Activated CD8-positive, alpha-beta memory T cell treated with anti-CD3 and anti-CD28 coated beads, Interleukin-2, amount 50 U/mL, for 48 hours (primary cell): ENCODE data around the gene LDB3.
A peak's percentile ranks its signal among the peaks of the same experiment; 100 is the strongest.

Experiments used
- DNase-seq: peaks from one replicate; pipeline ENCODE4 v3.0.0-alpha.2; 2020

Gene LDB3

DNA sequence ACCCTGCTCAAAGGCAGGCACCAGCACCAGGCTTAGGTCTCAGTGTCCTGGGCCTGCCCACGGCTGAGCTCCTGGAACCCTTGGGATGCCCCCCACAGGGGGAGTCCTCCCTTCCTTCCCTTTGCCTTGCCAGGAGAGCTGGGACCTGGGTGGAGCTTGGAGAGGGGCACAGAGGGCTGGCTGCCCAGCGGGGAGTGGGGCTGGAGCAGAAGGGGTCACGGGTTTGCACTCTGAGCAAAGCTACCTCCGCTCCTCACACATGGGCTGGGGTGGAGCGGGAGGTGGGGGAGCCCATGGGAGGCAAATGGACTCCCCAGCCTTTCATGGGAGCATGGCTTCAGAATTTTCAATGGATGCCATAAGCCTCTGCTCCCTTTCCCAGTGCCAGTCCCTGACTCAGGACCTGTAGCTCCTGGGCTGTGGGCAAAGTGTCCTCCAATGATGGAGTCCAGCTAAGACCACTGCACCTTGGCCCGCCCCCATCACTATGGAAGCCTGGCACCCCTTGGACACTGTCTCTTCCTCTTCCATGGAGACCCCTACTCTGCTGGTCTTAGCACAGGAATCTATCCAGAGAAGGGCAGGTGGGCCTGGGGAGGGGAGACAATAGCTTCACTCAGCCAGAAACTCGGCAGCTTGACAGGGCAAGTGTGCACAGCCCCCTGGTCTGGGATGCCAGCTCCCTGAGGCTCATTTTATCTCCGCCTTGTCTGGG, 39.9 kb downstream of the LDB3 start:
- DNase-seq = no peak

DNA sequence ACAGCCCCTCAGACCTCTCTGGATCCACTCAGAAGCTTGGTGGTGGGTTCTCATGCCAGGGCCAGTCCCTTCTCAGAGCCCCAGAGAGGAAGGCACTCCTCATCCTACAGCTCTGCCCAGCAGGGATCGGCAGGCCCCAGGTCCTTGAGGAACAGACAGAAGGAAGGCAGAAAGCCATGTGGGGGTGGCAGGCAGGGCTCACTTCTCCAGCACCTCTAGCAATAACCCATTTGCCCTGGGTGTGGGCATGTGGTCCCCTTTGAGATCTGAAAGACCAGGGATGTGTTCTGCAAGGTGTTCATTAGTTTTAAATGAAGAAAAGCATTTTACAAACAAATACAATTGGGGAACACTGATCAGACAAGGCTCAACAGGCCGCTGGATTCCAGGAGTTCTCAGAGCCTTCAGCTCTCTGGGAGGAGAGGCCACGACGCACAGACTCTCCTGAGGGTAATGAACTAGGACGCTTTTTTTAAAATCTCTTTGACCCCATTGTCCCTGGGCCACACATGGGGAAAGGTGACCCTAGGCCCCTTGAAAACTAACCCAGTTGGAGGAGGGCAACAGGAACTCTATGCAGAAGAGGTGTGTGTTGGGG, 40.6 kb downstream of the LDB3 start:
- DNase-seq = no peak

DNA sequence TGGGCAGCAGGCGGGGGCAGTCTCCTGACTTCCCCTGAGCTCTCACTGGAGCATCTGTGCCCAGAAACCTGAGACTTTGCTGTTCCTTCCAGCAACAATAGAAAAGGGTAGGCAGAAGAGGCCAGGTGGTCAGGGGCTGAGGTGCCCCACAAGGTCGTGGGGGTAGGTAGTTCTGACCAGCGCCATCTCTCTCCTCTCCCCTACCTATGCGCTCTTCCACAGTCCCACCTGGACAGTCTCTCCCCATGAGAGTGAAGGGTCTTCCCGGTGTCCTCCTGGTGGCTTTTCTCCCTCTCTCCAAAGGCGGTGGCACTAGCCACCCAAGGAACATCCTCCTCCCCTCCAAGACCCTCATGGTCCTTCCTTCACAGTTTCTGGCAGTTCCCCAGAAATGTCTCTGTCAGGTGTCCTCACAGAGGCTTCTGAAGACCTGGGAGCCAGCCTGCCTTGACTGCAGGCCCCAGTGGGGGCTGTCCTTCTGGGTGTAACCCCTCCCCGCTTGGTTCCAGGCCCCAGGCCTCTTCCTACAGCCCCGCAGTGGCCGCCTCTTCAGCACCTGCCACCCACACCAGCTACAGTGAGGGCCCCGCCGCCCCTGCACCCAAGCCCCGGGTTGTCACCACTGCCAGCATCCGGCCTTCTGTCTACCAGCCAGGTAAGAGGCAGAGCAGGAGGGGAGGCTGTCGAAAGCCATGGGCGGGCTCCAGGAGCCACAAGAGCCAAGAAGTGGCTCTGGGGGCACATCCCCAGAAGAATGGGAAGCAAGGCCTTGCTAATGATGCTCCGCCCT, 41.3 kb downstream of the LDB3 start:
- DNase-seq = no peak

DNA sequence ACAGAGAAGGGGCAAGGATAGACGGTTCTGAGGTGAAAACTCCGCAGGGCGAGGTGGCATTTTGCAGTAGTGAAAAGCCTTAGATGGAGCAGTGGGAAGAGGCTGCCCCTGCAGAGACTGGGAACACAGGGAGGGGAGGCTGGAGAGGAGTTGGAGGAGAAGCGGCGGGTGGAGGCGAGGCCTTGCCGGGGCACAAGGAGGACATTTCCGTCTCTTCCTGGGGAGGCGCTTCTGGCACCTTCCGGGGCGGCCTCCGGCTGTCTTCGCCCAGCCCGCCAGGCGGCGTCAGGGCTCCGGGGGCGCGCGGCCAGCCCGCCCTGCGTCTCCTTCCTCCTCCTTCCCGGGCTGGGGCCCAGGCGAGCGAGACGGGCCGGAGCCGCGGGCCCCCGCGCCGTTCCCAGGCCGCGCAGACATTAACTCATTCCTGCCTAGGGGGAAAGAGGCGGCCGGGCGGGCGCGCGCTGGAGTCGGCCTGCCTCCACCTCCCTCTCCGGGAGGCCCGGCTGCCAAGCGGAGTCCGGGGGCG, 42.7 kb downstream of the LDB3 start:
- peak; percentile 90 for DNase-seq

DNA sequence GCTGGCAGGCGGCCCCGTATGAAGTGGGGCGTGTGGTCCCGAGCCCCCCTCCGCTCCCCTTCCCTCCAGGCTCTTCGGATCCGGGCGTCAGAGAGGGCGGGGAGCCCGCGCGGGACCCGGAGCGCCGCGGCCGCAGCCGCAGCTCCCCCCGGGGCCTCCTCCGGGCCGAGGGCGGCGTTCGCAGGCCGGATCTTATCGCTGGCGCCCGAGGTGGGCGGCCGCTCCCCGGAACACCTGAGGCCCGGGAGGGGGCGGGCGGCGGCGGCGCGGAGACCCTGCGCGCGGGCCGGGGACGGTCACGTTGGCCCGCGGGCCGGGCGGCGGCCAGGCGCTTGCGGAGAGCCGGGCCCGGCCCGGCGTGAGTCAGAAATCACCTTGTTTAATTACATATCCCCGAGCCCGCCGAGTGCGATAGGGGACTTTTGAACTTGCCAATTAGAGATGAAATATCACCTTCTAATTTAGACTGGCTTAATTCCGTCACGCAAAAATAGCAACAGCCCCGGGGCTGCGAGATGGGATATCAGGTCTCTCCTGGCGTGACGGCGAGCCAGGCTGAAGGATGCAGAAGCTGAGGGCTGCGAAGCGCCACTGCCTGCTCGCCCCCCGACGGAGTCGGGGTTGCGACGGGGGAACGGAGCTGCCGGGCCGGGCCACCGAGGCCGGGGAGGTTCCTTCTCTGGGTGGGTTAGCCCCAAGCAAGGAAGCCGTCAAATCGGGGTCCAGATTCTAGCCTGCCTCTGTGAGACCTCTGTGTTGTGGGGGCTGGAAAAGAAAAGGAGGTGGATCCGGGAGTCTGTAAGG, 43.4 kb downstream of the LDB3 start:
- DNase-seq = peak; percentile 76

DNA sequence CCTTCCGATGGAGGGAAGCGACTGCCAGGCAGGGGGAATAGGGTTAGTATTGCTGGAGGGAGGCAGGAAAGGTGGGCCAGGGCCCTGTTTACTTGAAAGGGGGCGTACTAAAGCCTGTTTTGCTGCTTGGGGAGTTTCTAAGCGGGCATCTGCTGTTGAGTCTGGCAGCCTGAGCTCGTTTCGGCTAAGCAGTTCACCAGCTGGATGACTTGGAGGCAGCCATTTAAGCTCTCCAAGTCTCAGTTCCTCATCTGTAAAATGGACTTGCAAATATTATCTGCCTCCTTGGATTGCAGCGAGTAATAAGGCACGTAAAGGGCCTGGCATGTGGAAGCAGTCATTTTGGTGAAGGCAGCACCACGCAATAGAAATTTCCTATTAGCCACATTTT, 44.0 kb downstream of the LDB3 start:
- DNase-seq = no peak

DNA sequence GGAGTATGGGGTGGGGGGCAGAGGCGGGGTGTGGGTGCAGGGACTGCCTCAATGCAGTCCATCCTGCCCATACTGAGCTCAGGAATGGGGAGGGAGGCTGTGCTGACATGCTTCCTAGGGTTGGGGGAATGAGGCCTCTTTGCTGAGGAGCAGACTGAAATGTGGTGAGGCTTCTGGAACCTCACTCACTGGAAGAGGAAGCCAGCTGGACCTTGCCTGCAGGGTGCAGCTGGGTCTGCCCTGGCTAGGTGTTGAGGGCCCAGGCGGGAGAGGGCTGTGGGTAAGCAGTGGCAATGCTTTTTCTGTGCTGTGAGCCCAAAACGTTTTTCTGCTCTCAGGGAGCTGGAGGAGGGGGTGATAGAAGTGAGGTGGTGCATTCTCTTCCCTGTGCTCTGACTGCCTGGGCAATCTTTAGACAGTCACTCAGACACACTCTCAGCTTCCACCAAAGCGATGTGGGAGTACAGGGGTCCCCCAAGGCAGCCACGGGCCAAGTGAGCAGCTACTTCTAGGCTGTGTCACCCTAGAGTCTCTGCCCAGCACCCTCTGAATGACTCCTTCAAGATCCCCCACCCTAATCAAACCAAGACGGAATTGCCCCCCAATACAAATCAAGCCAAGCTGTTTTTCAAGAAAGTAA, 47.0 kb downstream of the LDB3 start:
- no peak for DNase-seq

DNA sequence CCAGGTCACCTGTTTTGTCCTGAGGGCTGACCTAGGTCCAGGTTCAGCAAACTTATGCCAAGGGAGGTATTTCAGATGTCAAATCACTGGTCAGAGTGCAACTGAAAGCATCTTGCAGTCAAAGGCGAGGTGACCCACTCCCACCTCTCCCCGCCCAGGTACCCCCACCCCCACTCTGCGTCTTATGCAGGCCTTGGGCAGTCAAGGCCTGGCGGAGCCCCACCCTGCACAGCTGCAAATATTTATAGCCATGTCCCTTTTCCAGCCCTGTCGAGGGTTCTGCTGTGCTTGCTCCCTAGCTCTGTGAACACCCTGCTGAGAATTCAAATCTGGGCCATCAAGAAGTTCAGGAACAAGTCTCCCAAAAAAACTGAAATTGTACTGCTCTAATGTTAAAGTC, 47.5 kb downstream of the LDB3 start:
- no peak for DNase-seq

DNA sequence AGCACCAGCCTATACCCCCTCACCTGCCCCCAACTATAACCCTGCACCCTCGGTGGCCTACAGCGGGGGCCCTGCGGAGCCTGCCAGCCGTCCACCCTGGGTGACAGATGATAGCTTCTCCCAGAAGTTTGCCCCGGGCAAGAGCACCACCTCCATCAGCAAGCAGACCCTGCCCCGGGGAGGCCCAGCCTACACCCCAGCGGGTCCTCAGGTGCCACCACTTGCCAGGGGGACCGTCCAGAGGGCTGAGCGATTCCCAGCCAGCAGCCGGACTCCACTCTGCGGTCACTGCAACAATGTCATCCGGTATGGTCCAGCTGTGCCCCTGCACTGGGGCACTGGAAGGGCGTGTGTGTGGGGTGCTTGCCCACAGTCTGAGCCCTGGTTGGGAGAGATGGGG, 48.2 kb downstream of the LDB3 start:
- DNase-seq = no peak

DNA sequence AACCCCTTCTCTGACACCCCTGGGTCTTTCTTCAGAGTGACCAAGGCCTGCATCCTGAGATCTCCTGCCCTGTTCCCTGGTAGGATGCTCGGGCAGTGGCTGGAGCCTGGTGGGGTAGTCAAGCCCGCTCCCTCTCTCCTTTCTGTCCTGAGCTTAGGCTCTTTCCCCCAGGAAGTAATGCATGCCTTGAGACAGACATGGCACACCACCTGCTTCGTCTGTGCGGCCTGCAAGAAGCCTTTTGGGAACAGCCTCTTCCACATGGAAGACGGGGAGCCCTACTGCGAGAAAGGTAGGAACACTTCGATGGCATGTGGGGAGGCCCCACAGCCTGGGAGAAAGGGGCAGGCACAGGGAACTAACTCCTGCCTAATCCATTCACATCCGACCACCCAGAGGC, 50.2 kb downstream of the LDB3 start:
- DNase-seq = no peak

DNA sequence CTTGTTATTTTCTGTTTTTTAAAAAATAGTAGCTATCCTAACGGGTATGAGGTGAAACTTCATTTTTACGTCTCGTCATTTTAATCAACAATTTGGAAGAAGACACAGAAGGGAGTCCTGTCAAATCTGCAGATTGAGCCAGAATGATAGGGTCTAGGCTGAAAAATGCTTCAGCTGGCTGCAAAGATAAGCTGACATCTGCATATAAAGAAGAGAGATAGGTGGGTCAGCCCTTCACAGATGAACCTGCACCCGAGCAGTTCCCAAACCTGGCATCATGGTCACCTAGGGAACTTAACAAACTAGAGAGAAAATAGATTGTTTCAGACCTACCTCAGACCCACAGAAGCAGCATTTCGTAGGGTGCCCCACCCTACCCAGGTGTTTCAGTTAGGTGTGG, 52.9 kb downstream of the LDB3 start:
- DNase-seq = no peak

DNA sequence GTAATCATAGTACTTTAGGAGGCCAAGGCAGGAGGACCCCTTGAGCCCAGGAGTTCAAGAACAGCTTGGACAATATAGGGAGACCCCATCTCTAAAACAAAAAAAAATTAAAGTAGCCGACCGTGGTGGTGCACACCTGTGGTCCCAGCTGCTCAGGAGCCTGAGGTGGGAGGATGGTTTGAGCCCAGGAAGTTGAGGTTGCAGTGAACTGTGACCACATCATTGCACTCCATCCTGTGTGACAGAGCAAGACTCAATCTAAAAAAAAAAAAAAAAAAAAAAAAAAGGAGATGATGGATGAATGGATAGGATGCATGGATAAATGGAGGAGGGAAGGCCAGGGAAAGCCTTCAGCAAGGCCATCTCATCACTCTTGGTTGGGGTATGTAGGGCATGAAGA, 54.7 kb downstream of the LDB3 start:
- DNase-seq = no peak

DNA sequence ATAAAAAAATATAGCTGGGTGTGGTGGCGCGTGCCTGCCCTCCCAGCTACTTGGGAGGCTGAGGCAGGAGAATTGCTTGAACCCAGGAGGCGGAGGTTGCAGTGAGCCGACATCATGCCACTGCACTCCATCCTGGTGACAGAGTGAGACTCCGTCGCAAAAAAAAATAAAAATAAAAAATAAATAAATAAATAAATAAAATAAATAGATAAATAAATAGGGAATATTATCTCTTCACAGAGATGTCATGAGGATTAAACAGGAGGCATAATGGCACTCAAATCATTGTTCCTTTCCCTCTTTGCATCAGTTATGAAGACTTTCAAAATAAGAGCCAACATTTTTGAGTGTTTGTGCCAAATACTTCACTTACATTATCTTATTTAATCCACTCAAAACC, 56.1 kb downstream of the LDB3 start:
- DNase-seq = no peak

DNA sequence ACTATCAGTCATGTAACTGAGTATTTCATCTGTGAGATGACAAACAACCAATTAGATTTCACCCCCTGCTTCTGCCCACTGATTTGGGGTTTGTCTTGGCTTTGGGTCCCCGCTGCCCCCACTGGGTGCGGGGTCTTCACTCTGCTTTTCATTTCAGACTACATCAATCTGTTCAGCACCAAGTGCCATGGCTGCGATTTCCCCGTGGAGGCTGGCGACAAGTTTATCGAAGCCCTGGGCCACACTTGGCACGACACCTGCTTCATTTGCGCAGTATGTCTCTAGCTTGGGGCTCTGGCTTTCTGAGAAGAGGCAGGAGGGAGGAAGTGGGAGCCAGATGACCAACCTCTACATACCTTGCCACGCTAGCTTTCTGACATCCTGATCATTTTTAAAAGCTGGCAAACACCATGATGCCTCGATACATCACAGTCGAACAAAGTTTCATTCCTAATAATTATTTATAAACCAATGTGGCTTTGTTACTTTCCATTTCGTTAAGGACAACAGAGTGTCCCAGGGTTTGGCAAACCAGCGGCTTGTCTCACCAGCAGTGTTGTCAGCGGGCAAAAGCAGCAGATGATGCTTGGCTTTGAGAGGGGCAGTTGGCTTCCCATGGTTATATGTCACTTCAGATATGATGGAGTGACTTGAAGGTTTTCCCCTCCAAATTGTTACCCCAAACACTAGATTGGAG, 57.8 kb downstream of the LDB3 start:
- no peak for DNase-seq

DNA sequence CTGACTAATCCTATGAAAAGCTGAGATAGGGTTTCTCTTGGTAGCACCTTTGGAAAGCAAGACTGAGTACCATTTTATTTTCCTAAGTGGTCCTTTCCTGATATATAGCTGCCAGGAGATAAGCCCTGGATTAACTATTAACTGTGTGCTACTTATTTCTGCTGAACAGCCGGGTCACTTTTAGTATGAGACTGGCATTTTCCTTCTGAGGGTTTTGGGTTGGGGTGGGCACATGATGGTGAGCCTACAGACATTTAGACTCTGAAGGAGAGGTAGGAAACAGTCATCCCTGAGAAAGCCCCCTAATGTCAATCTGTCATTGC, 58.3 kb downstream of the LDB3 start:
- no peak for DNase-seq

DNA sequence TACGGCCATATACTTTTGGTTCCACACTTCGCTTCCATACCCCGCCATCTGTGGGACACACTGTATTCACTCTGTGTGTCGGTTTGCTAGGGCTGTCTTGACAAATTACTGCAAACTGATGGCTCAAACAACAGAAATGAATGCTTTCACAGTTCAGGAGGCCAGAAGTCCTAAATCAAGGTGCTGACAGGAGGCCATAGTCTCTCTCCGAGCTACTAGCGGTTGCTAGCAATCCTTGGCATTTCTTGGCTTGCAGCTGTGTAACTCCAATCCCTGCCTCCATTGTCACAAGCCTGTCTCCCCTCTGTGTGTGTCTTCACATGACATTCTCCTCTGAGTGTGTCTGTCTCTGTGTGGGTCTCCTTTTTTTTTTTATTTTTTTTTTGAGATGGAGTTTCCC, 59.2 kb downstream of the LDB3 start:
- DNase-seq = no peak

DNA sequence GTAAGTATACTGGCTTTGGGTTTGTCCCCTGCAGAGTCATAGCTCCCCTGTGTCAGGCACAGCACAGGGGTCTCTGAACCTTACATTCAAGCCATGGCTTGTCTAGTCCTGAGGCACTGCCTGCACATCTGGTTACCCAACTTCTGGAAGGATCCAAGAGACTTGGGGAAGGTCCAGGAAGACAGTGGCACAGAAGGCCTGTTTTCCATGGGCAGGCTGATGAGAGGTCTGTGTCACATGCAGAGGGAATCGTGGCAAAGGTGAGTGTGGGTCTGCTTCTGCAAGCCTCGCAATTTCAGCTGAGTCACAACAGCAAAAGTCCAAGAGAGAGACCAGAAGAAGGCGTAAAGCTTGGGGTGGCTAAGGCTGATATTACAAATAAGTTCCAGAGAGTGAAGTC, 59.7 kb downstream of the LDB3 start:
- DNase-seq = no peak

DNA sequence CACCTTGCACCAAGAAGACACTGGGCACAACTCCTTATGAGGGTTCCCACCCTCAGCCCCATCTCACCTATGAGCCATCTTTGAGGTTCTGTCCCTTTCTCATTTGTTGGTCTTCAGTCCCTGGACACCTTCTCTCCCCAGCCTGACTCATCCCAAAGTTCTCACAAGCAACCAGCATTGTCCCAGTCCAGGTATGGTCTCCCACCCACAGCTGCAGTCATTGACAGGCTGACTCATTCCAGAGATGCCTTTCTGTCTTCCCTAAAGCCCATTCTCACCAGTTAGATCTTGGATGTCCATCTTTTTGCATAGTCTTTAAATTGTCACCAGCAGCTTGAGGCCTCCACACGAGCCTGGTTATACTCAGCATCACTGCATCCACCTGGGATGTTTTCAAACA, 61.4 kb downstream of the LDB3 start:
- no peak for DNase-seq

DNA sequence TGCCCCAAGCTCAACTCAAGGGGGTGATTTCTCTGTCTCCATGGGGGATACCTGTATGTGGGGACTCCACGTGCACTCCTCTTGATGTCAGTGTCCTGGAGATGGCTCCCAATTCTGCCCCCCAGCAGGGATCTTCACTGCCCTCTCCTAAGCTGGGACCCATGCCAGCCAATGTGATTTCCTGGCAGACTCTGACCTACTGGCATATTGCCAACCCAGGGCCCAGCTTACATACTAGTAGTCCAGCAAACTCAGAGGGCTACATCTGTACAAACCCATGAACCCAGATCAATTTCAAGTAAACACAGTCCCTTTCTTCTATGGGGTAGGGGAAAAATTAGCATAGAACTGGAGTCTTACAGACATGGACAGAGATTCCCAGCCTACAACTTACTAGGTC, 61.9 kb downstream of the LDB3 start:
- DNase-seq = no peak

DNA sequence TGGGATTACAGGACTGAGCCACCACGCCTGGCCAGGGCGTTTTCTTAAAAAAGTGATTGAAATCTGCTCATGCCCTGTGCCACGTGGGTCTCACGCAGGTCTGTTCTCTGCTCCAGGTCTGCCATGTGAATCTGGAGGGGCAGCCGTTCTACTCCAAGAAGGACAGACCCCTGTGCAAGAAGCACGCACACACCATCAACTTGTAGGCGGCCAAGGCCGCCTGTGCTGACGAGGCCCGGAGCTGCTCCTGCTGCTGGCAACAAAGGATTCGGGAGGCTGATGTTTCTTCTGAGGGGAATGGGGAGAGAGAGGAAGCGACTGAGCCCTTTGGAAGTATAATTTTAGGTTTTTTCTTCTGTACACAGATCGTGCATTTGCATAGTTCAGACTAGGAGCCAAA, 64.5 kb downstream of the LDB3 start:
- DNase-seq = no peak

DNA sequence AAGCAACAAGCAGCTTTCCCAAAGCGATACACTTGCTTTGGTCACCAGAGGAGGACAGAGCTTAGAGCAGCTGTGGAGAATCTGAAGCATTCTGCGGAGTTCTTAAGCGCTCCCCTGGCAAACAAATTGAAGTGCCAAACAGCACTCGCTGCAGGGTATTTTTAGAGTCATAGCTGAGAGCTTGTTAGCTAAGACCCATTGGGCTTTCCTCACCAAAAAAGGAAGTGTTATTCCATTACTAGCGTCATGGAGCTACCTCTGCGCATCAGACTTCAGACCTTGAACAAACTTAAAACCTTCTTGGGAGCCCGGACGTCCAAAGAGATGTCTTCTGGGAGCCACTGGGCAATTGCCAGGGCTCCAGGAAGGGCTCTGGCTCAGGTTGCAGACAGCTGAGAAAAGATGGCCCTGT, 65.0 kb downstream of the LDB3 start:
- no peak for DNase-seq
